HG03280 (cell line): Measurements from ENCODE around the gene ZNF407.

Experiments used
- ATAC-seq: cut with Tn5 transposase; IDR thresholded peaks from one replicate; pipeline ENCODE4 v1.9.1; 2021; ENCODE audit warnings: mild to moderate bottlenecking, moderate library complexity; ENCODE audit not compliant: unreplicated experiment

ZNF407 gene

GRCh38 chr18:74994502-74995418 is 397.1 kb downstream of the ZNF407 start:
- peak; percentile 89 for ATAC-seq

GRCh38 chr18:74995419-74995736 is 397.7 kb downstream of the ZNF407 start:
- ATAC-seq, result no peak

GRCh38 chr18:74996055-74996454 is 398.4 kb downstream of the ZNF407 start:
- ATAC-seq, result no peak

- no peak for ATAC-seq
Measured at GRCh38 chr18:74996996-74997395, 399.3 kb downstream of the ZNF407 start.

GRCh38 chr18:75000920-75001319 is 403.2 kb downstream of the ZNF407 start:
- ATAC-seq, result no peak

GRCh38 chr18:75003039-75003438 is 405.4 kb downstream of the ZNF407 start:
- ATAC-seq, result no peak

GRCh38 chr18:75003764-75004690 is 406.4 kb downstream of the ZNF407 start:
- ATAC-seq, result no peak

- no peak for ATAC-seq
Measured at GRCh38 chr18:75005626-75006025, 408.0 kb downstream of the ZNF407 start.

- ATAC-seq, result no peak
Measured at GRCh38 chr18:75008186-75008585, 410.5 kb downstream of the ZNF407 start.

GRCh38 chr18:75009296-75009695 is 411.6 kb downstream of the ZNF407 start:
- no peak for ATAC-seq

GRCh38 chr18:75009878-75010277 is 412.2 kb downstream of the ZNF407 start:
- no peak for ATAC-seq

GRCh38 chr18:75010278-75010677 is 412.6 kb downstream of the ZNF407 start:
- ATAC-seq, result no peak

GRCh38 chr18:75010689-75011088 is 413.0 kb downstream of the ZNF407 start:
- no peak for ATAC-seq

- no peak for ATAC-seq
Measured at GRCh38 chr18:75016025-75016717, 418.5 kb downstream of the ZNF407 start.

GRCh38 chr18:75023473-75023872 is 425.8 kb downstream of the ZNF407 start:
- no peak for ATAC-seq

GRCh38 chr18:75024871-75025270 is 427.2 kb downstream of the ZNF407 start:
- no peak for ATAC-seq

- ATAC-seq, result no peak
Measured at GRCh38 chr18:75025573-75025972, 427.9 kb downstream of the ZNF407 start.

- ATAC-seq, result no peak
Measured at GRCh38 chr18:75029481-75029880, 431.8 kb downstream of the ZNF407 start.

GRCh38 chr18:75031717-75032317 is 434.1 kb downstream of the ZNF407 start:
- ATAC-seq, result no peak

GRCh38 chr18:75033516-75033915 is 435.8 kb downstream of the ZNF407 start:
- ATAC-seq, result no peak

- ATAC-seq, result no peak
Measured at GRCh38 chr18:75034937-75035336, 437.3 kb downstream of the ZNF407 start.
